SK-N-SH treated with all-trans-retinoic acid at 6 μM for 48 hours (cell line): Measurements from ENCODE around the gene GSC2.

Experiments
- ARNTL ChIP-seq: fragments of 450-650 bp; formaldehyde crosslinking; IDR thresholded peaks from 2 replicates; pipeline ENCODE4 v1.5.0; 2020; ENCODE audit warnings: low read depth, mild to moderate bottlenecking, moderate library complexity, borderline replicate concordance
- OSR1 ChIP-seq: fragments of 250-450 bp; sonication (Bioruptor Pico); IDR thresholded peaks from 2 replicates; pipeline ENCODE4 v1.8.0; 2022; ENCODE audit warnings: moderate library complexity, mild to moderate bottlenecking, inconsistent platforms
- ZFP3 ChIP-seq: fragments of 250-450 bp; sonication (Bioruptor Pico); IDR thresholded peaks from 2 replicates; pipeline ENCODE4 v1.5.0; 2020; ENCODE audit warnings: mild to moderate bottlenecking, moderate library complexity
- TF ChIP-seq, protein P1 (sequence below): fragments of 250-450 bp; sonication (Bioruptor Pico); IDR thresholded peaks from 2 replicates; pipeline ENCODE4 v1.8.0; 2020; ENCODE audit warnings: mild to moderate bottlenecking, moderate library complexity, borderline replicate concordance
- TF ChIP-seq, protein P2 (sequence below): fragments of 250-450 bp; sonication (Bioruptor Pico); IDR thresholded peaks from 2 replicates; pipeline ENCODE4 v1.5.1; 2020; ENCODE audit warnings: low read depth, mild to moderate bottlenecking, moderate library complexity

DNA sequence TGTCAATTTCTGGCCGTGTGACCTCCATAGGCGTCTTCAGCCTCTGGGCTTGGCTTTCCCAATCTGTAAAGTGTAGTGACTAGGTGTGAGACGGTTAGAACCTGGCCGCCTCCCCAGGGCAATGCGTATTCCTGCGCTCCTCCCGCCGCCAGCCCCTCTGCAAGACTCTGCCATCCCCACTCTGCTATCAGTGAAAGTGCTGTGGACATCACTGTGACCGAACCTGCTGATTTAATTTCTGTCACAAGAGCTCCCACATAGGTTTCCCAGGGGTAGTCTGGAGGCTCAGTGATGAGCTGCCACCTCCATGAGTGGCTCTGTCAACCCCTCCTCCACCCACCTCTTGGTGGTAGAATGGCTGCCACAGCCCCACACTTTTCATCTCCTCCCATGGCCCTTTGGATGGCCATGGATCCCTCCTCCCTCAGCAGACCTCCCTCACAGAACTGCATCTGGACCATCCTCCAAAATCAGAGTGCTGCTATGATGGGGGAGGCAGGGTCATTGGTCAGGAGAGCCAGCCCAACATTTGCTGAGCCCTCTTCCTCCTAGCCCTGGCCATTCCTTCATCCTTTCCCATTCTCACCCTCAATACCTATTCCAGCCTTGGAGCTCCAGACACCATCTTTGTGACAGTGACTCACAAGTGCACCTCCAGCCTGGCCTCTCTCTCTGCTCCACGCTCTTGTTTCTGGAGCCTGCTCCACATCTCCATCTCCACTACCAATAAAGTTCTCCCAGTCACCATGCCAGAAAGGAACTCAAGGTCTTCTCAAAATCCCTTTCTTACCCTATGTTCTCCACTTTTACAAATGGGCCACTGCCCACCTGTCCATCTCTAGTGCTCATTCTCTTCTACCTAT, 1.5 kb upstream of the GSC2 start:
- TF ChIP-seq, protein P1, sequence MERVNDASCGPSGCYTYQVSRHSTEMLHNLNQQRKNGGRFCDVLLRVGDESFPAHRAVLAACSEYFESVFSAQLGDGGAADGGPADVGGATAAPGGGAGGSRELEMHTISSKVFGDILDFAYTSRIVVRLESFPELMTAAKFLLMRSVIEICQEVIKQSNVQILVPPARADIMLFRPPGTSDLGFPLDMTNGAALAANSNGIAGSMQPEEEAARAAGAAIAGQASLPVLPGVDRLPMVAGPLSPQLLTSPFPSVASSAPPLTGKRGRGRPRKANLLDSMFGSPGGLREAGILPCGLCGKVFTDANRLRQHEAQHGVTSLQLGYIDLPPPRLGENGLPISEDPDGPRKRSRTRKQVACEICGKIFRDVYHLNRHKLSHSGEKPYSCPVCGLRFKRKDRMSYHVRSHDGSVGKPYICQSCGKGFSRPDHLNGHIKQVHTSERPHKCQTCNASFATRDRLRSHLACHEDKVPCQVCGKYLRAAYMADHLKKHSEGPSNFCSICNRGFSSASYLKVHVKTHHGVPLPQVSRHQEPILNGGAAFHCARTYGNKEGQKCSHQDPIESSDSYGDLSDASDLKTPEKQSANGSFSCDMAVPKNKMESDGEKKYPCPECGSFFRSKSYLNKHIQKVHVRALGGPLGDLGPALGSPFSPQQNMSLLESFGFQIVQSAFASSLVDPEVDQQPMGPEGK (CRISPR knock-in tag), result no peak
- TF ChIP-seq OSR1 (CRISPR knock-in tag) (no peak), ZFP3 (CRISPR knock-in tag) (no peak), ARNTL (CRISPR knock-in tag) (no peak)
- TF ChIP-seq, protein P2, sequence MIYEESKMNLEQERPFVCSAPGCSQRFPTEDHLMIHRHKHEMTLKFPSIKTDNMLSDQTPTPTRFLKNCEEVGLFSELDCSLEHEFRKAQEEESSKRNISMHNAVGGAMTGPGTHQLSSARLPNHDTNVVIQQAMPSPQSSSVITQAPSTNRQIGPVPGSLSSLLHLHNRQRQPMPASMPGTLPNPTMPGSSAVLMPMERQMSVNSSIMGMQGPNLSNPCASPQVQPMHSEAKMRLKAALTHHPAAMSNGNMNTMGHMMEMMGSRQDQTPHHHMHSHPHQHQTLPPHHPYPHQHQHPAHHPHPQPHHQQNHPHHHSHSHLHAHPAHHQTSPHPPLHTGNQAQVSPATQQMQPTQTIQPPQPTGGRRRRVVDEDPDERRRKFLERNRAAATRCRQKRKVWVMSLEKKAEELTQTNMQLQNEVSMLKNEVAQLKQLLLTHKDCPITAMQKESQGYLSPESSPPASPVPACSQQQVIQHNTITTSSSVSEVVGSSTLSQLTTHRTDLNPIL (CRISPR knock-in tag), result no peak
